ENCODE measurements around the gene CYP2F1. TPM values are rescaled to one million over a fixed set of nuclear protein-coding genes. Genes with fewer than 3 reads are reported as not detected.

CYP2F1 gene
- polyA plus RNA-seq, 2 of the 4 experiments (the other 2 are of a cell fraction) = not detected

GRCh38 chr19:41085748-41086415 lies 28.4 kb upstream of the CYP2F1 start:
- DNase-seq (ENCODE audit: low read depth in 1 of 2, low spot score in 1 of 2) (no peak), FAIRE-seq (no peak), ATAC-seq (no peak)
- Histone ChIP-seq H3K9me3 (no peaks in the 10 kb centered on the region), H3K4me2 (no peak overlapping the region), H3K4me3 (no peak overlapping the region), H3K4me1 (peaks cover 6% of the 10 kb centered on the region; the same call in 2 of the 3 replicates), H3K27ac (no peak overlapping the region)
- no peak for TF ChIP-seq HOXB5 (CRISPR knock-in tag; IDR thresholded peaks at IDR 0.05)
- TF ChIP-seq ESRRA (IDR thresholded peaks at IDR 0.05; ENCODE audit: borderline replicate concordance, low read length) = no peak
- TF ChIP-seq NFE2L2 (conservative IDR thresholded peaks at IDR 0.05; ENCODE audit: low read length) = no peak
- no peak for TF ChIP-seq ELK1 (IDR thresholded peaks at IDR 0.05; ENCODE audit: low read depth, low read length)
- no peak for TF ChIP-seq ZC3H11A (IDR thresholded peaks at IDR 0.05)
- TF ChIP-seq ZSCAN20 (CRISPR knock-in tag; IDR thresholded peaks at IDR 0.05) = no peak
- TF ChIP-seq POLR2AphosphoS2 (conservative IDR thresholded peaks at IDR 0.05; ENCODE audit: low read length) = no peak
- no peak for TF ChIP-seq MAZ (IDR thresholded peaks at IDR 0.05; ENCODE audit: borderline replicate concordance, low read depth, low read length)
- TF ChIP-seq EHMT2 (IDR thresholded peaks at IDR 0.05; ENCODE audit: low read depth) = no peak
- ChIA-PET CTCF (interaction anchor here (0.9 to 1.4 kb wide), 2 partner anchors 13 to 237 kb away, joined by 4 read pairs; no protein-coding TSS in a partner anchor), POLR2A (no interaction called here)
- WGBS (ENCODE audit: missing lambda C conversion rate) = 0% methylated on average over 1 of the region's 1 CpG

GRCh38 chr19:41088151-41088550 lies 26.1 kb upstream of the CYP2F1 start, which contains the start of gene CYP2A13:
Gene CYP2A13 (plus strand): TSS chr19:41088451. CDS start chr19:41088472, 21 bp downstream.
- H3K4me3 ChIP-seq = no peak within 1 kb of the TSS
- H3K4me1 ChIP-seq = peaks cover 6% of the 10 kb centered on the region; the same call in 2 of the 3 replicates
- ATAC-seq (no peak), DNase-seq (ENCODE audit: low read depth in 1 of 2, low spot score in 1 of 2) (no peak), FAIRE-seq (no peak)
- H3K4me2 ChIP-seq = no peak within 1 kb of the TSS
- no peak within 1 kb of the TSS for H3K27ac ChIP-seq
- no peak for TF ChIP-seq CHD4 (IDR thresholded peaks at IDR 0.05; ENCODE audit: borderline replicate concordance)
- no peak for TF ChIP-seq RAD21 (conservative IDR thresholded peaks at IDR 0.05 in 1 of 2, IDR thresholded peaks at IDR 0.05 in 1 of 2)
- no peak for TF ChIP-seq TFCP2L1 (CRISPR knock-in tag; IDR thresholded peaks at IDR 0.05)
- no peak for TF ChIP-seq NFE2L2 (conservative IDR thresholded peaks at IDR 0.05; ENCODE audit: low read length)
- no peak for TF ChIP-seq HOXA7 (CRISPR knock-in tag; IDR thresholded peaks at IDR 0.05)
- TF ChIP-seq PHF8 (IDR thresholded peaks at IDR 0.05; ENCODE audit: borderline replicate concordance, low read depth) = no peak
- TF ChIP-seq GATA3 (IDR thresholded peaks at IDR 0.05; ENCODE audit: borderline replicate concordance) = no peak
- TF ChIP-seq KDM5A (IDR thresholded peaks at IDR 0.05) = no peak
- no peak for TF ChIP-seq HOXB5 (CRISPR knock-in tag; IDR thresholded peaks at IDR 0.05)
- no peak for TF ChIP-seq SREBF2 (IDR thresholded peaks at IDR 0.05)
- TF ChIP-seq CHD2 (IDR thresholded peaks at IDR 0.05; ENCODE audit: low read length, partially characterized antibody) = no peak
- no peak for TF ChIP-seq RFX5 (IDR thresholded peaks at IDR 0.05)
- no peak for TF ChIP-seq SMC3 (IDR thresholded peaks at IDR 0.05)
- no peak for TF ChIP-seq FOXS1 (CRISPR knock-in tag; IDR thresholded peaks at IDR 0.05)
- no peak for TF ChIP-seq FOSL2 (IDR thresholded peaks at IDR 0.05)
- TF ChIP-seq FOSL2 (CRISPR knock-in tag; IDR thresholded peaks at IDR 0.05) = no peak
- TF ChIP-seq JUN (IDR thresholded peaks at IDR 0.05) = no peak
- no peak for TF ChIP-seq HDAC2 (IDR thresholded peaks at IDR 0.05)
- no peak for TF ChIP-seq ELK1 (IDR thresholded peaks at IDR 0.05; ENCODE audit: low read depth, low read length)
- no peak for TF ChIP-seq EHF (CRISPR knock-in tag; IDR thresholded peaks at IDR 0.05)
- no peak for TF ChIP-seq EP300 (IDR thresholded peaks at IDR 0.05)
- POLR2A ChIA-PET = no interaction called here
- no peaks in the 10 kb centered on the region for H3K9me3 ChIP-seq
- CTCF ChIA-PET = no interaction called here
- 52% methylated on average over 2 of the region's 2 CpGs for WGBS (ENCODE audit: missing lambda C conversion rate)

Data from A549 (cell line).